Measurements from ENCODE around the gene LRRC59.

LRRC59 gene

DNA sequence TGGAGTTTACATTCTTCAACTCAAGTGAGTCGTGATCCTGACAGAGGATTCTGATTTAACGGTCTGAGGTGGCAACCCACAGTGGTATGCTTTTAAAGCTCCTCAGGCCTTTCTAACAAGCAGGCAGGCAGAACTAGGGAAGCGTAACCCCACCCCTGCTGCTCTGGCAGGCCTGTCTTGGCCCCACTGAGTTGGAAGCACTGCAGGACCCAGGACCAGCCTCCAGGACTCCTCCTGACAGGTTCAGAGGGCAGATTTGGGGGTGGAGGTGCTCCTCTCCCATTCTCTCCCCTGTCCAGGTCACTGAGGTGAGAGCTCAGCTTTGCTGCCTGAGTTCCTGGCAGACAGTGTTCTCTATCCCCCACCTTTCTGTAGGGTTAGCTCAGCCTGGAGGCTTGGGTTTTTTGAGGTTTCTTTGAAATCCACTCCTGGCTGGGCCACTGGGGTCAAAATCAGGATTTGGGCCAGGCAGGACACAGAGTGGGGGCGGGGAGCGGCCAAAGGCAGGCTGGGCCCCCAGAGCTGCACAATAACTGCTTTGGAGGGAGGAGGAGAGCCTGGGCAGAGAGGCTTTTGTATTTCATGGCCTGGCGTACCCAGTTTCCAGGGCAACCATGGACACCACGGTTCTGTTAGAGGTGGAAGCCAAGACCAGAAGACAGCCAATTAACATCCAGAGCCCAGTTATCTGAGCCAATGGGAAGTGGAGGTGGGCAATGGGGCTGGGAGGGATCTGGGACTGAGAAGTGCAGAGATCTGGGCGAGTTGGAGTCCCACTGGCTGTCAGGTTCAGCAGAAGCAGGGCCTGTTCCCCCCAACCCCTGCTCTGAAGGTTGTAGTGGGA is 33.9 kb downstream of the LRRC59 start:
- DNase-seq (ENCODE audit: low read depth in 2 of 2, low spot score in 1 of 2) = no peak

DNA sequence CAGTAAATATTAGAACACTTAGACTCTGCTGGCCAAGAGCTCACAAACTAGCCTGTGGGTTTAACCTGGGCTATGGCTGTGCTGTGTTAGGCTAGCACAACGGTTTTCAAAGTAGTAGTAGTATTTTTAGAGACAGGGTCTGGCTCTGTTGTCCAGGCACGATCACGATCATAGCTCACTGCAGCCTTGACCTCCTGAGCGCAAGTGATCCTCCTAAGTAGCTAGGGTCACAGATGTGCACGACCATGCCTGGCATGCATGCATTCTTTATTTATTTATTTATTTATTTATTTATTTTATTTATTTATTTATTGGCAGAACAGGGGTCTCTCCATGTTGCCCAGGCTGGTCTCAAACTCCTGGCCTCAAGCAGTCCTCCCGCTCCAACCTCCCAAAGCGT is 34.7 kb downstream of the LRRC59 start:
- no peak for DNase-seq (ENCODE audit: low read depth in 2 of 2, low spot score in 1 of 2)

DNA sequence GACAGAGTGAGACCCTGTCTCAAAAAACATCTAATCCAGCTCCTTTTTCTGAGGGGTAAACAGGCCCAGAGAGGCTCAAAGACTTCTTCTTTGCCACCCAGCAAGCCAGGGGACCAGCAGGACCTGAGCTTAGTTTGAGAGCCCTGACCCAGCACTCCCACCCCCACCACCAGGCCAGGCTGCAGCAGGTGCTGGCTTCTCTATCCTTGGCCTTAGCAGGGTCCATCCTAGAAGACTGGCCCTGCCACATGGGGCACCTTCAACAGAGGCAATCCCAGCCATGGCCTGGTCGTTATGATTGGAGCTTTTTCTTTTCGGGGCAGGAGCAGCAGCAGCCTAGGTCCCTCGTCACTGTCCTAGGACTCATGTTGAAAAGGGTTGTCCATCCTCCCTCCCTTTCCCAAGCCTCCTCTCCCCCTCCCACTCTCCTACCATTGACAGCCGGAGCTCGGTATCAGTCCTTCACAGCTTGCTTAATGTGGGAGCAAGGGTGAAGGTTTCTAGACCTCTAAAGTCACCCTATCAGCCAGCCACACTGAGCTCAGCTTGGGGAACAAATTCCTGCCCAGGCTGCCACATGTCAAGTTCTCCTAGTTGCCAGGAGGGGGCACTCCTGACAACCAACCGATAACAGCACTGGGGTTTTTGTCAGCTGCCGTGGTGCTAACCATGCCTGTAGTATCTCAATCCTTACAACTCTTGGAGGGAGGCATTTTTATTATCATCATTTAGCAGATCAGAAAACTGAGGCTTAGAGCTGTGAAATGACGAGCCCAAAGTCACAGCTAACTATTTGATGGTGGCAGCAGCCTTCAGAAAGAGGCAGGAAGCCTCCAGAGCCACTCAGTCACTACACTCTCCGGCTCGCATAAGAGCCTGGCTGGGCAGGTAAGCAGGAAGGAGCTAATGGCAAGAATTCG is 35.5 kb downstream of the LRRC59 start:
- DNase-seq (ENCODE audit: low read depth in 2 of 2, low spot score in 1 of 2) = peak in 1 of 2 donors; percentile 29

DNA sequence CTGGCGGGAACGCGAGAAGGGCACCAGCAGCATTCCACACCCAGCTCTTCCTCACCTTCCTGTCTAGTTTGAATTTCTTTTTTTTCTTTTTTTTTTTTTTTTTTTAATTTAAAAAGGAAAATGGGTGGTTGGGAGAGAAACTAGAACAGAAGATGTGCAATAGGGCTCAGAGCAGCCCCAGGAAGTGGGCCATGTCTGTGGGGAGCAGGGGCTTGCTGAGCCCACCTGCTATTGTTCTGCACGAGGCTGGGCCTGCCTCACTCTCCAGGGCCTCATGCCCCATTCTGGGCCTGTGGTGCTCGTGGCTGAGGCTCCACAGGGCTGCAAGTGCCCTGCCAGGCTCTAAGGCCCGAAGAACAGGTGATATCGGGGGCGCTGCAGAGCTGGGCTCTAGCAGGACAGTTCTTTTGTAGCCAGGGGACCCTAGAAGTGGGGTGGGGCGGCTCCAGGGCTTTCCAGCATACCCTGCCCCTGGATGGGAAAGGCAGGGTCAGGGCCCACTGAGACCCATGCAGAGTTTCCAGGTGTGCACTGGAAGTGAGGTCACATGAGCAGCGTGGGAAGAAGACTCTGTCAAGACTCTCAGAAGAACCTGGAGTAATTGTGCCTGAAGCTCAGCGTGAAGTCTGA is 36.7 kb downstream of the LRRC59 start:
- no peak for DNase-seq (ENCODE audit: low read depth in 2 of 2, low spot score in 1 of 2)

DNA sequence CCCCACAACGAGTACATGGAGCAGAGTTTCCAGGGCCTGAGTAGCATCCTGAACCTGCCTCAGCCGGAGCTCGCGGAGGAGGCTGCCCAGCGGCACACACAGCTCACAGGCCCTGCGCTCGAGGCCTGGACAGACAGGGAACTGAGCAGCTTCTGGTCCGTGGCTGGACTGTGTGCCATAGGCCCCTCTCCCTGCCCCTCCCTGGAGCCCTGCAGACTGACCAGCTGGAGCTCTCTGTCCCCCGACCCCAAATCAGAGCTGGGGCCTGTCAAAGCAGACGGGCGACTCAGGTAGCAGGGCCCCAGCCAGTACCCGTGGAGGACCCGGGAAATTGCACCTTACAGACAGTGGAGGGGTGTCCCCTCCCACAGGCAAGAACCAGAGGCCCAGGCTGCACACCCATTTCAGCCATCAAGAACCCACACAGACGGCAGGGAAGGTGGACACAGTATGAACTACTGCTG is 37.3 kb downstream of the LRRC59 start:
- DNase-seq (ENCODE audit: low read depth in 2 of 2, low spot score in 1 of 2) = no peak

DNA sequence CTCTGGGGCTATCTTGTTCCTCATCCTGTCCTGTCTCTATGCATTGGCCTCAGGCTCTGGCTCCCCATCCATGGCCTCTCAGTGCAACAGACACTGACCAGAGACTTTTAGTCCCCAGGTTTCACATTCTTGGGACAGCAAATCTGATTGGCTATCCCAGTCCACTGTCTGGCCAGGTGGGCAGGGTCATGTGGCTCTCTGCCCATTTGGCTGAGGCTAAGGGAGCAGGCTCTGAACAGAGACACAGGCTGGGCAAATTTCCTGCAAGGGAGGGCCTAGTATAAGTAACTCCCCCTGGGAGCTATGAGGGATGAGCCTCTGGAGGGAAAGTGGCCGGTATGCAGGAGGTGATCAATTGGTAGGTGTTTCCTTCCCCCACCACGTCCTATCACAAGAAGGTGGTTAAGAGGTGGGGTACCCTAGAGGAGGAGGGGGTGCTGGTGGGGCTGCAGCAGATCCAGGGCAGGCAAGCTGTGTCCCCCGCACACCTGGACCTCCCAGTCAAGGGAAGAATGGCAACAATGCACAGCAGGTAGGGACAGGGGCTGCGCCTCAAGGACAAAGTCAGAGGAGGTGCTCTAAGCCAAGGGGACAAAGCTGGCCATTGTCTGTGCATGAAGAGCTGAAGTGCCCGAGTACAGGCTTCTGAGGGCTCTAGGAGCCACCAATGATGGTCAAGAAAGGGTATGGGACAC is 38.2 kb downstream of the LRRC59 start:
- DNase-seq (ENCODE audit: low read depth in 2 of 2, low spot score in 1 of 2) = no peak

DNA sequence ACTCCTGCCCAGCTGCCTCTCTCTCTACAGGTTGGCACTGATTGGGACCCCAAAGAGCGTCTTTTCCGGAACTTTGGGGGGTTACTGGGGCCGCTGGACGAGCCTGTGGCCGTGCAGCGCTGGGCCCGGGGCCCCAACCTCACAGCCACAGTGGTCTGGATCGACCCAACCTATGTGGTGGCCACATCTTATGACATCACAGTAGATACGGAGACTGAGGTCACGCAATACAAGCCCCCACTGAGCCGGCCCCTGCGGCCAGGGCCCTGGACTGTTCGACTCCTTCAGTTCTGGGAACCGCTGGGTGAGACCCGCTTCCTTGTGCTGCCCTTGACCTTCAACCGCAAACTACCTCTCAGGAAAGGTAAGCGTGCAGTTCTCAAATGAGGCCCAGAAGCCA is 39.1 kb downstream of the LRRC59 start:
- DNase-seq (ENCODE audit: low read depth in 2 of 2, low spot score in 1 of 2) = no peak

DNA sequence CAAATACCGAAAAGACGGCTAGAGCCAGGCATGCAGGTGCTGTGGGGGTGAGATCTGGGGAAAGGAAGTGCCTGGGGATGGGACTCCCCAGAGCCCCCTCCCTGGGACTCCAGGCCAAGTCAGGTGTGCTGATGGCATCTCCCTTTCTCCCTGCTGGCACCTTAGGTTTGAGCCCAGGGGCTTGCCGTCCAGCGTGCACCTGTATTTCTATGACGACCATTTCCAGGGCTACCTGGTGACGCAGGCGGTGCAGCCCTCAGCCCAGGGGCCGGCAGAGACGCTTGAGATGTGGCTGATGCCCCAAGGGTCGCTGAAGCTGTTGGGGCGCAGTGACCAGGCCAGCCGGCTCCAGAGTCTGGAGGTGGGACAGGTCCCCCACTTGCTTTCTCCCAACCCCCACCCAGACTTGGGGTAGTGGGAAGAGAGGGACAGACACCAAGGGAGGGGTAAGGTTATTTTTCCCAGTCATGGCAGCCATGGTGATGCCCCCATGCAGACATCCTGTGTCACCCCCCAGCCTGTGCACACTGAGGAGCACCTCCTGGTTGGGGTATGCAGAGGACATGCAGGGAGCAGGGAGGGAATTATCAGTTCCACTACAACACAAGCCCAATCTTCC is 40.3 kb downstream of the LRRC59 start:
- no peak for DNase-seq (ENCODE audit: low read depth in 2 of 2, low spot score in 1 of 2)

DNA sequence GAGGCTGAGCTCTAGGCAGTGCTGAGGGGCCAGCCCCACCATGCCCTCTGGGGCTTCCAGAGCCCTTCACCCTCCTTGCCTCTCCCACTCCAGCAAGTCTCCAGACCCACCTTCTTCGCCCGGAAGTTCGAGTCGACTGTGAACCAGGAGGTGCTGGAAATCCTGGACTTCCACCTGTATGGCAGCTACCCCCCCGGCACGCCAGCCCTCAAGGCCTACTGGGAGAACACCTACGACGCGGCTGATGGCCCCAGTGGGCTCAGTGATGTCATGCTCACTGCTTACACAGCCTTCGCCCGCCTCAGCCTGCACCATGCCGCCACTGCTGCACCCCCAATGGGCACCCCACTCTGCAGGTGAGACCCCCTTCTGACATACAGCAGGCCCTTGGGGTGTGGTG is 40.9 kb downstream of the LRRC59 start:
- DNase-seq (ENCODE audit: low read depth in 2 of 2, low spot score in 1 of 2) = no peak

DNA sequence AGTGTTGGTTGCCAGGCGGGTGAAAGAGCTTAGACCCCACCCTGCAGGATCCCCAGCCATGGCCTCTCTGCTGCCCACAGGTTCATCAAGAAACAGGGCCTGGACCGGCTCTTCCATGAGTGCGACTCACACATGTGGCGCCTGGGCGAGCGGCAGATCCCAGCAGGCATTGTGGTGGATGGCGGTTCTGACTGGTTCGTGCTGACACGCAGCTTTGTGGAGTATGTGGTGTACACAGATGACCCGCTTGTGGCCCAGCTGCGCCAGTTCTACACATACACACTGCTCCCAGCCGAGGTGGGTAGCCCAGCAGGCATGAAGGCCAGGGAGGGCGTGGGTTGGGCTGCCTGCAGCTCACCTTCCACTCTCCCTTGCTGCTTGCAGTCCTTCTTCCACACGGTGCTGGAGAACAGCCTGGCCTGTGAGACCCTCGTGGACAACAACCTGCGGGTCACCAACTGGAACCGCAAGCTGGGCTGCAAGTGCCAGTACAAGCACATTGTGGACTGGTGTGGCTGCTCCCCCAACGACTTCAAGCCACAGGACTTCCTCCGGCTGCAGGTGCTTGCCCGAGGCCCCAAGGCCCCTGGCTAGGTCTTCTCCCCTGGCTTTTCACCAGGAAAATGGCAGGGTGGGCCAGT is 41.5 kb downstream of the LRRC59 start:
- DNase-seq (ENCODE audit: low read depth in 2 of 2, low spot score in 1 of 2) = no peak

DNA sequence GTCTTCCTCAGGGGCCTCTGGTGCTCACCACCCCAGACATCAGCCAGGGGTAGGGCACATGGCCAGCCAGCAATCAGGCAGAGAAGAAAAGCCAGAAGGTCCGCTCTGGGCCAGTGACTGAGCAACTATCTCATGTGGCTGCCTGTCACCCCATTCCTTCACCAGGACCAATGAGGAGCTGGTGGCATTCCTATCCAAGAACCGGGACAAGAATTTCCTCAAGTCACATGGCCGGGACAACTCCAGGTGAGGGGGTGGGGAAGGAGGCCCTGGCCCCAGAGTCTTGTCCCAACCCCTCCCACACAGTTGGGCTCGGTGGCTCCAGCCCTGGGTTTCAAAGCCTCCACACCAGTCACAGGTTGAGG is 42.0 kb downstream of the LRRC59 start:
- DNase-seq (ENCODE audit: low read depth in 2 of 2, low spot score in 1 of 2) = no peak

DNA sequence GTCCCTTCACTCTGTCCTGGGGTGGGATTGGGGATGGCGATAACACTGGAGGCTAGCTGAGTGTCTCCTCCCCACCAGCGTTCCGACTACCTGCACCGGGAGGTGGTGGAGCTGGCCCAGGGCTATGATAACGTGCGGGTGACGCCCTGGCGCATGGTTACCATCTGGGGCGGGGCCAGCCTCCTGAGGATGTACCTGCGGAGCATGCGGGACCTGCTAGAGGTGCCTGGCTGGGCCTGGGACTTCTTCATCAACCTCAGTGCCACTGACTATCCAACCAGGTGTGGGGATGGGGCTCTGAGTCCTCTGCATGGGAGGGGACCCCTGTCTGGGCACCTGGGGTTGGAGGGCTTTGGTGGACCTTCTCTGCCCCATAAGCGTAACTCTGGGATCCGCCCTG is 42.5 kb downstream of the LRRC59 start:
- no peak for DNase-seq (ENCODE audit: low read depth in 2 of 2, low spot score in 1 of 2)

DNA sequence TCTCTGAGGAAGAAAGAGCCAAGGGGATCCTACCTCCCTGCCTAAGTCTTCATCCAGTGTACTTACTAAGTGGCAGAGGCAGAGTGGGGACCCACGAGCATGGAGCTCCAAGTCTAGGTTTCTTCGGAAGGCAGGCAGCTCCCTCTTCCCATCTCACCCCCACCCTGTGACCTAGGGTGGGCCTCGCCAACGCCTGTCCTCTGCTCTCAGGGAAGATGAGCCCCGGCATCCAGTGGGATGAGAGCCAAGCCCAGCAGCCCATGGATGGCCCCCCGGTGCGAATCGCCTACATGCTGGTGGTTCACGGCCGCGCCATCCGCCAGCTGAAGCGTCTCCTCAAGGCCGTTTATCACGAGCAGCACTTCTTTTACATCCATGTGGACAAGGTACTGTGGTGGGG is 43.1 kb downstream of the LRRC59 start:
- DNase-seq (ENCODE audit: low read depth in 2 of 2, low spot score in 1 of 2) = no peak

DNA sequence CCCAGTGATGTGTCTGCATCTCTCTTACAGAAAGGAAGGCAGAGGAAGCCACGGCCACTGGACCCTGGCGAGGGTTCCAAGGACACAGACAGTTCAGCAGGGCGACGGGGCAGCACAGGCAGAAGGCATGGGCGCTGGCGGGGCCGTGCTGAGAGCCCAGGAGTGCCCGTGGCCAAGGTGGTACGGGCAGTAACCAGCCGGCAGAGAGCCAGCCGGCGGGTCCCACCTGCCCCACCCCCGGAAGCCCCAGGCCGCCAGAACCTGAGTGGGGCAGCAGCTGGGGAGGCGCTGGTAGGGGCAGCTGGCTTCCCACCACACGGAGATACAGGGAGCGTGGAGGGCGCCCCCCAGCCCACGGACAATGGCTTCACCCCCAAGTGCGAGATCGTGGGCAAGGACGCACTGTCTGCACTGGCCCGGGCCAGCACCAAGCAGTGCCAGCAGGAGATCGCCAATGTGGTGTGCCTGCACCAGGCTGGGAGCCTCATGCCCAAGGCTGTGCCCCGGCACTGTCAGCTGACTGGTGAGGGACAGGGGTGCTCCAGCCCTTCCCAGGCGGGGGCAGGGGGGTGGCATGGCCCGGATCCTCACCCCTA is 43.6 kb downstream of the LRRC59 start:
- DNase-seq (ENCODE audit: low read depth in 2 of 2, low spot score in 1 of 2) = no peak

DNA sequence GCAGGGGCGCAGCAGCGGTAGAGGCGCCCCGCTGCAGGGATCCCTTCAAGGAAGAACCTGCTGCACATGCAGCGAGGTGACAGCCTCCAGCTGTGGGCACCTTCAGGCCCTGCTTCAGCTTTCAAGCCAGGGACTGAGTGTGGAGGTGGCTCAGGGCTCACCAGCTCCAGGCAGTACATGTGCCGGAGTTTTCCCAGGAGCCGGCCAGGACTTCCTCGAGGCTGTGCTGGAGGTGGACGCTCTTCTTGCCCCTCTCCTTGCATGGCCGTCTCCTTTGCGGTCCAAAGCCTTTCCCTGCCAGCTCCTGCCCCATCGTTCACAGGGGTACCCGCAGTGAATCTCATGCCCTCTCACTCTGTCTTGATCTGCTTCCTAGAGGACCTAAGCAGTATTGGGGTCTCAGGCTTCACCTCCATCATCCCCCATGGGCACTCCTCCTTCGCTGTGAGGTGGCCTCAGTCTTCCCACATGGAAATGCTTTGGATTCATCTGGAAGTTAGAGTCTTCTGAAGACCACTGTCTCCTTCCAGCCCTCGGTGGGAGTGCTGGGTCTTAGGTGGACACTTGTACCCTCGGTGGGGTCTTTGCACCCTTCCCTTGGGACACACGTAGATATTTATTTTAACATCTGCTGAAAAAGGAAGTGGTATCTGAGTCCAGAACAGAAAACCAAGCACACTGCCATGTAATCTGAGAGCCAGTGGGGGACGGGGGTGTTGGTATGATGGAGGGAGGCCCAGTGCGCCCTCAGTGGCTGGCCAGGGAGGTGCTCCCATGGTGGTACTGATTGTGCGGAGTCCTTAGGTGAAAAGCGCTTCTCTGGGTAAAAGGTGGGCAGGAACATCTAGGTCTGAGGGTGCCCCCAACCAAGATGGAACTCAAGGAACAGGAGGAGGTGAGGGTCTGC is 44.4 kb downstream of the LRRC59 start:
- no peak for DNase-seq (ENCODE audit: low read depth in 2 of 2, low spot score in 1 of 2)

DNA sequence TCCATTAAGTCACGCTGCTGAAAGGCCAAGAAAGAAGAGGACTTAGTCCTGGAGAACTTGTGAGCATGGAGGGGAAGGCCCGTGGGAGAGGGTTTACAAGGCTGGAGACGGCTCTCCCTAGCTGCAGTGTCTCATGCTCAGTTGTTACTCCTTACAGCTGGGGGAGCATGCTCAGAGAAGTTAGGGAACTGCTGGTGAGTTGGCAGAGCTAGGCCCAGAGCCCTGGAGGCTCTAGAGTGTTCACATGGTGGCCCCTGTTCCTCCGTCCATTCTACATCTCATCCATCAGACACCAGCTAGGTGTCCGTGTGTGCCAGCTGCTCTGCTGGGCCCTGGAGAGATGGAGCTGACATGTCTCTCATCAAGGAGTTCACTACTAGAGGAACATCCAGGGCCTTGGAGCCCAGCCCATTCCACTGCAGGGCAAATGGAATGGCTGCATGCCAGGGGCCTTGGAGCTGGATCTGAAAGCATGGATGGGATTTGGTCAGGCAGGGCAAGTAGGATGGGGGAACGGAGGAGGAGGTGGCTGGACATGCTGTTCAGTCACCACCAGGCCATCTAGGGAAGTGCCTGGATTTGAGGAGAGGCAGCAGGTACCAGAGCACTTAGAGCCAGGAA is 45.1 kb downstream of the LRRC59 start:
- no peak for DNase-seq (ENCODE audit: low read depth in 2 of 2, low spot score in 1 of 2)

DNA sequence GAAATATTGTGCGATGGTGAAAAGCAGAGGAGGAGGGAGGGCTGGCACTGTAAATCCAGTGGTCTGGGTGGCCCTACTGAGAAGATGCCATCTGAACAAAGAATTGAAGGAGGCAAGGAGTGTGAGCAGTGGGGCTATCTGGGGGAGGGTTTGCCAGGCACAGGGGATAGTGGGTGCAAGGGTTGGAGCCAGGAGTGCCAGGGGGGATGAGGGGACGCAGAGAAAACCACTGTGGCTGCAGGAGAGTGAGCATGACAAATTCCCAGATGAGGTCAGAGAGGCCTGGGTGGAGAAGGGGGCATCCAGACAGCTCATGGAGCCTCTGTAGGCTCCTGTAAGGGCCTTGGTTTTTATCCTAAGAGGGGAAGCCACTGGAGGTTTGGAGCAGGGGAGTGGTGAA is 46.6 kb downstream of the LRRC59 start:
- no peak for DNase-seq (ENCODE audit: low read depth in 2 of 2, low spot score in 1 of 2)

DNA sequence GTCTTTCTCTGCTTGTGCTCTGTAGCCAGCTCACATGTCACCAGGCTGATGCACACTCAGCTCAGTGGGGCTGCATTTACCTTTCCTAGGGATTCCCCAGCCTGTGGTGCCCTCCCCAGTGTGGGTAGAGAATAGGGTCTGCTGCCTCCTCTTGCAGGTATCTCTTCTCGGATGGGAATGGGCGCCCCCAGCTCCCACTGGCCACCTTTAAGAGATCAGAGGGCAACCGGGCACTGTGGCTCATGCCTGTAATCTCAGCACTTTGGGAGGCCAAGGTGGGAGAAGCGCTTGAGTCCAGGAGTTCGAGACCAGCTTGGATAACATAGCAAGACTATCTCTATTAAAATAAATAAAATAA is 48.1 kb downstream of the LRRC59 start:
- DNase-seq (ENCODE audit: low read depth in 2 of 2, low spot score in 1 of 2) = no peak

Data from stimulated activated CD8-positive, alpha-beta memory T cell treated with anti-CD3 and anti-CD28 coated beads, Interleukin-4, amount 100 ng/mL, for 1 hour (primary cell).